Neural progenitor cell (in vitro differentiated cells): ENCODE data around the gene SYTL1. TPM values are rescaled to one million over a fixed set of nuclear protein-coding genes. Genes with fewer than 3 reads are reported as not detected.

Experiments
- DNase-seq: peaks from one replicate; pipeline ENCODE4 v3.0.0-alpha.2; 2016; ENCODE audit warnings: low spot score
- H2AFZ ChIP-seq: fragments of 200-600 bp; sonication (generic); replicated peaks from 2 replicates; pipeline ENCODE4 v1.6.1; 2016; ENCODE audit warnings: antibody characterized with exemption
- H3F3A ChIP-seq: fragments of 200-600 bp; sonication (generic); 2 replicates; pipeline ENCODE4 v1.6.1; 2016; ENCODE audit warnings: antibody characterized with exemption, low read depth
- H3K27ac ChIP-seq: fragments of 200-600 bp; sonication (generic); 2 replicates; pipeline ENCODE4 v1.5.1; 2016; ENCODE audit warnings: mild to moderate bottlenecking
- H3K27me3 ChIP-seq: fragments of 200-600 bp; sonication (generic); 2 replicates; pipeline ENCODE4 v1.6.1; 2016; ENCODE audit warnings: mild to moderate bottlenecking, moderate library complexity
- H3K36me3 ChIP-seq: fragments of 200-600 bp; sonication (generic); 2 replicates; pipeline ENCODE4 v1.5.1; 2016
- H3K4me1 ChIP-seq: fragments of 200-600 bp; sonication (generic); 2 replicates; pipeline ENCODE4 v1.6.1; 2016; ENCODE audit warnings: mixed run types
- H3K4me2 ChIP-seq: fragments of 200-600 bp; sonication (generic); 2 replicates; pipeline ENCODE4 v1.6.1; 2016
- H3K4me3 ChIP-seq: fragments of 200-600 bp; sonication (generic); 2 replicates; pipeline ENCODE4 v1.5.1; 2016
- H3K79me2 ChIP-seq: fragments of 200-600 bp; sonication (generic); 2 replicates; pipeline ENCODE4 v1.6.1; 2016; ENCODE audit warnings: low read depth
- H3K9ac ChIP-seq: fragments of 200-600 bp; sonication (generic); 2 replicates; pipeline ENCODE4 v1.6.1; 2016
- H3K9me3 ChIP-seq: fragments of 200-600 bp; sonication (generic); 2 replicates; pipeline ENCODE4 v1.5.1; 2016; ENCODE audit warnings: low read depth
- H4K20me1 ChIP-seq: fragments of 200-600 bp; sonication (generic); 2 replicates; pipeline ENCODE4 v1.6.1; 2016; ENCODE audit warnings: low read depth
- H3K27ac Mint-ChIP-seq: 3 replicates; pipeline ENCODE4 v1.8.0; 2021; ENCODE audit warnings: mixed read lengths
- H3K27me3 Mint-ChIP-seq: 2 replicates; pipeline ENCODE4 v1.8.0; 2022; ENCODE audit warnings: low read depth, mild to moderate bottlenecking, inconsistent platforms, moderate library complexity, mixed read lengths; ENCODE audit not compliant: insufficient read depth
- H3K36me3 Mint-ChIP-seq: 3 replicates; pipeline ENCODE4 v1.8.0; 2021; ENCODE audit warnings: mixed read lengths
- H3K4me1 Mint-ChIP-seq: 3 replicates; pipeline ENCODE4 v1.8.0; 2021; ENCODE audit warnings: mixed read lengths
- H3K4me3 Mint-ChIP-seq: 3 replicates; pipeline ENCODE4 v1.8.0; 2021; ENCODE audit warnings: mild to moderate bottlenecking, moderate library complexity, mixed read lengths
- H3K9me3 Mint-ChIP-seq: 3 replicates; pipeline ENCODE4 v1.8.0; 2020; ENCODE audit warnings: mixed read lengths
- EZH2 ChIP-seq: fragments of 200-600 bp; sonication (generic); IDR thresholded peaks from 2 replicates; pipeline ENCODE4 v1.6.1; 2017; ENCODE audit warnings: antibody characterized with exemption, mild to moderate bottlenecking, moderate library complexity
- EZH2phosphoT487 ChIP-seq: fragments of 200-600 bp; sonication (generic); IDR thresholded peaks from 2 replicates; pipeline ENCODE4 v1.6.1; 2017; ENCODE audit warnings: antibody characterized with exemption
- total RNA-seq: library from RNA; depleted of rRNA; stranded (reverse); fragments of >200 nt; gene quantifications from 2 replicates; pipeline ENCODE4 v1.2.3, GENCODE V29; 2015; ENCODE audit warnings: low replicate concordance
- TF ChIP-seq, protein P1 (sequence below): fragments of 200-600 bp; sonication (generic); IDR thresholded peaks from 2 replicates; pipeline ENCODE4 v1.5.1; 2017; ENCODE audit warnings: antibody characterized with exemption, mild to moderate bottlenecking

Gene SYTL1
- total RNA-seq, 1 donor from 2014 or later, result 5.7 TPM

GRCh38 chr1:27306071-27306470 is 35.8 kb upstream of the SYTL1 start:
- Histone ChIP-seq H3K4me1 (peaks cover 33% of the 10 kb centered on the region), H3K27ac (peak overlapping the region; percentile 95), H3K36me3 (no peaks in the 10 kb centered on the region), H3K9ac (no peak overlapping the region), H4K20me1 (no peaks in the 10 kb centered on the region), H3K4me3 (no peak overlapping the region), H3K79me2 (no peaks in the 10 kb centered on the region), H3K9me3 (no peaks in the 10 kb centered on the region), H3F3A (peaks cover 43% of the 10 kb centered on the region), H2AFZ (no peak overlapping the region), H3K4me2 (peak overlapping the region; percentile 73), H3K27me3 (no peaks in the 10 kb centered on the region)
- peak overlapping the region; percentile 88 for H3K27ac Mint-ChIP-seq
- H3K9me3 Mint-ChIP-seq, result no peaks in the 10 kb centered on the region
- DNase-seq, result no peak
- TF ChIP-seq EZH2phosphoT487 (no peak), EZH2 (no peak)
- TF ChIP-seq, protein P1, sequence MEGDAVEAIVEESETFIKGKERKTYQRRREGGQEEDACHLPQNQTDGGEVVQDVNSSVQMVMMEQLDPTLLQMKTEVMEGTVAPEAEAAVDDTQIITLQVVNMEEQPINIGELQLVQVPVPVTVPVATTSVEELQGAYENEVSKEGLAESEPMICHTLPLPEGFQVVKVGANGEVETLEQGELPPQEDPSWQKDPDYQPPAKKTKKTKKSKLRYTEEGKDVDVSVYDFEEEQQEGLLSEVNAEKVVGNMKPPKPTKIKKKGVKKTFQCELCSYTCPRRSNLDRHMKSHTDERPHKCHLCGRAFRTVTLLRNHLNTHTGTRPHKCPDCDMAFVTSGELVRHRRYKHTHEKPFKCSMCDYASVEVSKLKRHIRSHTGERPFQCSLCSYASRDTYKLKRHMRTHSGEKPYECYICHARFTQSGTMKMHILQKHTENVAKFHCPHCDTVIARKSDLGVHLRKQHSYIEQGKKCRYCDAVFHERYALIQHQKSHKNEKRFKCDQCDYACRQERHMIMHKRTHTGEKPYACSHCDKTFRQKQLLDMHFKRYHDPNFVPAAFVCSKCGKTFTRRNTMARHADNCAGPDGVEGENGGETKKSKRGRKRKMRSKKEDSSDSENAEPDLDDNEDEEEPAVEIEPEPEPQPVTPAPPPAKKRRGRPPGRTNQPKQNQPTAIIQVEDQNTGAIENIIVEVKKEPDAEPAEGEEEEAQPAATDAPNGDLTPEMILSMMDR, result no peak
- H3K4me3 Mint-ChIP-seq, result no peak overlapping the region
- H3K36me3 Mint-ChIP-seq, result peaks cover 5% of the 10 kb centered on the region
- H3K27me3 Mint-ChIP-seq, result peaks cover 5% of the 10 kb centered on the region
- peaks cover 36% of the 10 kb centered on the region for H3K4me1 Mint-ChIP-seq

- Histone ChIP-seq H3F3A (peaks cover 43% of the 10 kb centered on the region), H3K4me2 (peak overlapping the region; percentile 73), H3K79me2 (no peaks in the 10 kb centered on the region), H3K9ac (no peak overlapping the region), H3K27ac (peak overlapping the region; percentile 95), H3K27me3 (no peaks in the 10 kb centered on the region), H3K4me1 (peaks cover 30% of the 10 kb centered on the region), H4K20me1 (no peaks in the 10 kb centered on the region), H2AFZ (no peak overlapping the region), H3K36me3 (no peaks in the 10 kb centered on the region), H3K9me3 (no peaks in the 10 kb centered on the region), H3K4me3 (peak overlapping the region; percentile 27)
- Mint-ChIP-seq H3K27me3 (peaks cover 4% of the 10 kb centered on the region), H3K36me3 (peaks cover 3% of the 10 kb centered on the region), H3K4me1 (peaks cover 31% of the 10 kb centered on the region), H3K27ac (peak overlapping the region; percentile 79), H3K9me3 (no peaks in the 10 kb centered on the region), H3K4me3 (peak overlapping the region; percentile 77)
- TF ChIP-seq EZH2phosphoT487, result no peak
- TF ChIP-seq, protein P1, result peak; percentile 30
- peak; percentile 83 for DNase-seq
Observed at GRCh38 chr1:27306892-27307761, 34.7 kb upstream of the SYTL1 start.

- H3K9me3 Mint-ChIP-seq, result no peaks in the 10 kb centered on the region
- Histone ChIP-seq H3F3A (peaks cover 43% of the 10 kb centered on the region), H3K27ac (peak overlapping the region; percentile 95), H3K4me1 (peaks cover 30% of the 10 kb centered on the region), H3K9ac (no peak overlapping the region), H2AFZ (no peak overlapping the region), H3K36me3 (no peaks in the 10 kb centered on the region), H3K4me3 (no peak overlapping the region), H3K4me2 (peak overlapping the region; percentile 73), H3K9me3 (no peaks in the 10 kb centered on the region), H3K79me2 (no peaks in the 10 kb centered on the region), H3K27me3 (no peaks in the 10 kb centered on the region), H4K20me1 (no peaks in the 10 kb centered on the region)
- peaks cover 2% of the 10 kb centered on the region for H3K27me3 Mint-ChIP-seq
- TF ChIP-seq EZH2 (no peak), EZH2phosphoT487 (no peak)
- TF ChIP-seq, protein P1, result peak; percentile 11
- DNase-seq, result peak; percentile 39
- H3K36me3 Mint-ChIP-seq, result peaks cover 3% of the 10 kb centered on the region
- H3K4me1 Mint-ChIP-seq, result peaks cover 31% of the 10 kb centered on the region
- H3K4me3 Mint-ChIP-seq, result no peak overlapping the region
- peak overlapping the region; percentile 82 for H3K27ac Mint-ChIP-seq
Observed at GRCh38 chr1:27307874-27308598, 33.8 kb upstream of the SYTL1 start.
